Subcutaneous abdominal adipose tissue (tissue), 5 donors: ENCODE data around the gene EIF5A.
A peak's percentile ranks its signal among the peaks of the same experiment; 100 is the strongest.
"Not testable (repeated sequence)": the region's sequence is repeated elsewhere in the genome, so short reads cannot be mapped to it uniquely, and the experiment has no call there.

ENCODE experiments used
- H3K27ac ChIP-seq: one replicate; pipeline ENCODE4 v1.7.0; 2013; ENCODE audit warnings: low read depth, mild to moderate bottlenecking, inconsistent platforms, low read length, moderate library complexity
- H3K27me3 ChIP-seq, 5 donors: one replicate each; pipeline ENCODE4 v1.7.0; 2013; ENCODE audit warnings: low read length in 5 of 5, inconsistent platforms in 1 of 5; ENCODE audit not compliant: control insufficient read depth in 5 of 5, insufficient read depth in 4 of 5
- H3K36me3 ChIP-seq, 5 donors: one replicate each; pipeline ENCODE4 v1.7.0; 2013; ENCODE audit warnings: low read length in 5 of 5; ENCODE audit not compliant: control insufficient read depth in 5 of 5, insufficient read depth in 5 of 5
- H3K4me1 ChIP-seq, 5 donors: one replicate each; pipeline ENCODE4 v1.7.0; 2013; ENCODE audit warnings: low read length in 5 of 5, mild to moderate bottlenecking in 3 of 5, moderate library complexity in 1 of 5; ENCODE audit not compliant: control insufficient read depth in 5 of 5, insufficient read depth in 5 of 5
- H3K4me3 ChIP-seq, 5 donors: one replicate each; pipeline ENCODE4 v1.7.0; 2013; ENCODE audit warnings: low read length in 5 of 5, low read depth in 1 of 5
- H3K9ac ChIP-seq, 5 donors: one replicate each; pipeline ENCODE4 v1.7.0; 2013; ENCODE audit warnings: low read length in 5 of 5, mild to moderate bottlenecking in 4 of 5, moderate library complexity in 3 of 5
- H3K9me3 ChIP-seq, 5 donors: one replicate each; pipeline ENCODE4 v1.7.0; 2013; ENCODE audit warnings: low read length in 5 of 5; ENCODE audit not compliant: control insufficient read depth in 5 of 5
- donor health status: healthy.
- donor health status: healthy.
- donor health status: healthy.
- donor health status: healthy.
- donor health status: healthy.

The EIF5A gene

GRCh38 chr17:7329997-7330637 is 22.7 kb downstream of the EIF5A start:
- Histone ChIP-seq H3K4me3 (peak overlapping the region; percentile 76 to 94 (median 93)), H3K27ac (peak overlapping the region; percentile 85), H3K9ac (peak overlapping the region; percentile 57 to 84 (median 71)), H3K9me3 (no peaks in the 10 kb centered on the region), H3K36me3 (peaks cover 0 to 21% (median 17%) of the 10 kb centered on the region in 5 donors), H3K4me1 (peaks cover 3 to 29% (median 20%) of the 10 kb centered on the region in 5 donors), H3K27me3 (peaks cover 6 to 22% (median 14%) of the 10 kb centered on the region in 5 donors)

GRCh38 chr17:7330638-7331015 is 23.2 kb downstream of the EIF5A start:
- no peak overlapping the region for H3K9ac ChIP-seq
- peaks cover 3 to 29% (median 20%) of the 10 kb centered on the region in 5 donors for H3K4me1 ChIP-seq
- H3K4me3 ChIP-seq: peak overlapping the region in 4 of 5 donors; percentile 22 to 94 (median 90)
- H3K36me3 ChIP-seq: peaks cover 0 to 16% (median 11%) of the 10 kb centered on the region in 5 donors
- H3K9me3 ChIP-seq: no peaks in the 10 kb centered on the region
- H3K27ac ChIP-seq: peak overlapping the region; percentile 85
- H3K27me3 ChIP-seq: peaks cover 8 to 25% (median 19%) of the 10 kb centered on the region in 5 donors

GRCh38 chr17:7332111-7332510 is 24.7 kb downstream of the EIF5A start:
- H3K27me3 ChIP-seq: peaks cover 15 to 35% (median 29%) of the 10 kb centered on the region in 5 donors
- H3K4me1 ChIP-seq: peaks cover 3 to 29% (median 20%) of the 10 kb centered on the region in 5 donors
- H3K9me3 ChIP-seq: no peaks in the 10 kb centered on the region
- H3K4me3 ChIP-seq: no peak overlapping the region
- H3K36me3 ChIP-seq: peaks cover 0 to 3% (median 0%) of the 10 kb centered on the region in 5 donors
- no peak overlapping the region for H3K27ac ChIP-seq
- no peak overlapping the region for H3K9ac ChIP-seq

- Histone ChIP-seq H3K27me3 (peaks cover 15 to 37% (median 29%) of the 10 kb centered on the region in 5 donors), H3K4me1 (peaks cover 3 to 26% (median 20%) of the 10 kb centered on the region in 5 donors)
- not testable (repeated sequence) for H3K4me3 ChIP-seq, H3K9me3 ChIP-seq, H3K9ac ChIP-seq, H3K27ac ChIP-seq, H3K36me3 ChIP-seq
These were observed 25.2 kb downstream of the EIF5A start for GRCh38 chr17:7332600-7333069.

GRCh38 chr17:7334938-7335538 is 27.6 kb downstream of the EIF5A start:
- no peak overlapping the region for H3K4me3 ChIP-seq
- peaks cover 0 to 8% (median 6%) of the 10 kb centered on the region in 5 donors for H3K4me1 ChIP-seq
- H3K27ac ChIP-seq: no peak overlapping the region
- no peaks in the 10 kb centered on the region for H3K9me3 ChIP-seq
- H3K27me3 ChIP-seq: peaks cover 15 to 37% (median 29%) of the 10 kb centered on the region in 5 donors
- no peak overlapping the region for H3K9ac ChIP-seq
- H3K36me3 ChIP-seq: no peaks in the 10 kb centered on the region

- H3K27ac ChIP-seq, H3K4me3 ChIP-seq, H3K36me3 ChIP-seq, H3K9me3 ChIP-seq, H3K9ac ChIP-seq, H3K4me1 ChIP-seq: not testable (repeated sequence)
- H3K27me3 ChIP-seq: peaks cover 15 to 37% (median 29%) of the 10 kb centered on the region in 5 donors
These were observed 28.3 kb downstream of the EIF5A start for GRCh38 chr17:7335765-7336164.

GRCh38 chr17:7336240-7337175 is 29.1 kb downstream of the EIF5A start, which contains the start of gene ACAP1:
Gene ACAP1, plus strand, starts transcription at chr17:7336529. Its CDS starts 206 bp downstream, at chr17:7336735.
- Histone ChIP-seq H3K27ac (no peak within 1 kb of the TSS), H3K4me3 (peak within 1 kb of the TSS in 2 of 5 donors; percentile 25 to 26), H3K9ac (peak within 1 kb of the TSS in 1 of 5 donors; percentile 23), H3K27me3 (peaks cover 17 to 37% (median 29%) of the 10 kb centered on the region in 5 donors), H3K36me3 (no peaks in the 10 kb centered on the region), H3K4me1 (no peaks in the 10 kb centered on the region), H3K9me3 (no peaks in the 10 kb centered on the region)

- peaks cover 23 to 37% (median 31%) of the 10 kb centered on the region in 5 donors for H3K27me3 ChIP-seq
- not testable (repeated sequence) for H3K4me1 ChIP-seq
These were observed 30.2 kb downstream of the EIF5A start for GRCh38 chr17:7337600-7337999.

GRCh38 chr17:7340179-7340578 is 32.8 kb downstream of the EIF5A start:
- Histone ChIP-seq H3K27me3 (peaks cover 16 to 24% (median 20%) of the 10 kb centered on the region in 5 donors), H3K4me1 (peaks cover 0 to 4% (median 0%) of the 10 kb centered on the region in 5 donors)

More at GRCh38 chr17:7337600-7337999, 30.2 kb downstream of the EIF5A start:
- H3K36me3 ChIP-seq, H3K27ac ChIP-seq, H3K4me3 ChIP-seq, H3K9ac ChIP-seq, H3K9me3 ChIP-seq: not testable (repeated sequence)

More at GRCh38 chr17:7340179-7340578, 32.8 kb downstream of the EIF5A start:
- H3K36me3 ChIP-seq: no peaks in the 10 kb centered on the region
- no peak overlapping the region for H3K27ac ChIP-seq
- H3K9ac ChIP-seq: no peak overlapping the region
- H3K4me3 ChIP-seq: no peak overlapping the region
- H3K9me3 ChIP-seq: no peaks in the 10 kb centered on the region
